ENCODE data around the gene SPATA33.

GRCh38 chr16:89693931-89694783, 36.5 kb downstream of the SPATA33 start:
- no peak for TF ChIP-seq EZH2phosphoT487 (IDR thresholded peaks at IDR 0.05; ENCODE audit: insufficient read depth, low read depth)
- TF ChIP-seq EZH2 (IDR thresholded peaks at IDR 0.05; ENCODE audit: insufficient read depth, poor library complexity, severe bottlenecking) = no peak

All from GM23248 (cell line).